ENCODE measurements around the gene TBL2. TPM values are rescaled to one million over a fixed set of nuclear protein-coding genes. Genes with fewer than 3 reads are reported as not detected.

TBL2 gene
- total and polyA plus RNA-seq, 2 experiments from 2014 or later: 6.9 to 27.8 TPM

DNA sequence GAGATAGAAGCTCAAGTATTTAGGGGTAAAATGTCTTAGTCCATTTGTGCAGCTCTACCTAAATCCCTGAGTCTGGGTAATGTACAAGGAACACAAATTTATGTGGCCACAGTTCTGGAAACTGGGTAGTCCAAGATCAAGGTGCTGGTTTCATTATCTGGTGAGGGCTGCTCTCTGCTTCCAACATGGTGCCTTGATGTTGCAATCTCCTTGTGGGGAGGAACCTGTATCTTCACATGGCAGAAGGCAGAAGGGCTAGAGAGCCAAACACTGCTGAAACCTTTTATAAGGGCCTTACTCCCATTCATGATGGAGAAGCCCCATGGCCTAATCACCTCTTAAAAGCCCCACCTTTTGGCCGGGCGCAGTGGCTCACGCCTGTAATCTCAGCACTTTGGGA, 47.6 kb downstream of the TBL2 start (continued):
- TF ChIP-seq, protein P1, sequence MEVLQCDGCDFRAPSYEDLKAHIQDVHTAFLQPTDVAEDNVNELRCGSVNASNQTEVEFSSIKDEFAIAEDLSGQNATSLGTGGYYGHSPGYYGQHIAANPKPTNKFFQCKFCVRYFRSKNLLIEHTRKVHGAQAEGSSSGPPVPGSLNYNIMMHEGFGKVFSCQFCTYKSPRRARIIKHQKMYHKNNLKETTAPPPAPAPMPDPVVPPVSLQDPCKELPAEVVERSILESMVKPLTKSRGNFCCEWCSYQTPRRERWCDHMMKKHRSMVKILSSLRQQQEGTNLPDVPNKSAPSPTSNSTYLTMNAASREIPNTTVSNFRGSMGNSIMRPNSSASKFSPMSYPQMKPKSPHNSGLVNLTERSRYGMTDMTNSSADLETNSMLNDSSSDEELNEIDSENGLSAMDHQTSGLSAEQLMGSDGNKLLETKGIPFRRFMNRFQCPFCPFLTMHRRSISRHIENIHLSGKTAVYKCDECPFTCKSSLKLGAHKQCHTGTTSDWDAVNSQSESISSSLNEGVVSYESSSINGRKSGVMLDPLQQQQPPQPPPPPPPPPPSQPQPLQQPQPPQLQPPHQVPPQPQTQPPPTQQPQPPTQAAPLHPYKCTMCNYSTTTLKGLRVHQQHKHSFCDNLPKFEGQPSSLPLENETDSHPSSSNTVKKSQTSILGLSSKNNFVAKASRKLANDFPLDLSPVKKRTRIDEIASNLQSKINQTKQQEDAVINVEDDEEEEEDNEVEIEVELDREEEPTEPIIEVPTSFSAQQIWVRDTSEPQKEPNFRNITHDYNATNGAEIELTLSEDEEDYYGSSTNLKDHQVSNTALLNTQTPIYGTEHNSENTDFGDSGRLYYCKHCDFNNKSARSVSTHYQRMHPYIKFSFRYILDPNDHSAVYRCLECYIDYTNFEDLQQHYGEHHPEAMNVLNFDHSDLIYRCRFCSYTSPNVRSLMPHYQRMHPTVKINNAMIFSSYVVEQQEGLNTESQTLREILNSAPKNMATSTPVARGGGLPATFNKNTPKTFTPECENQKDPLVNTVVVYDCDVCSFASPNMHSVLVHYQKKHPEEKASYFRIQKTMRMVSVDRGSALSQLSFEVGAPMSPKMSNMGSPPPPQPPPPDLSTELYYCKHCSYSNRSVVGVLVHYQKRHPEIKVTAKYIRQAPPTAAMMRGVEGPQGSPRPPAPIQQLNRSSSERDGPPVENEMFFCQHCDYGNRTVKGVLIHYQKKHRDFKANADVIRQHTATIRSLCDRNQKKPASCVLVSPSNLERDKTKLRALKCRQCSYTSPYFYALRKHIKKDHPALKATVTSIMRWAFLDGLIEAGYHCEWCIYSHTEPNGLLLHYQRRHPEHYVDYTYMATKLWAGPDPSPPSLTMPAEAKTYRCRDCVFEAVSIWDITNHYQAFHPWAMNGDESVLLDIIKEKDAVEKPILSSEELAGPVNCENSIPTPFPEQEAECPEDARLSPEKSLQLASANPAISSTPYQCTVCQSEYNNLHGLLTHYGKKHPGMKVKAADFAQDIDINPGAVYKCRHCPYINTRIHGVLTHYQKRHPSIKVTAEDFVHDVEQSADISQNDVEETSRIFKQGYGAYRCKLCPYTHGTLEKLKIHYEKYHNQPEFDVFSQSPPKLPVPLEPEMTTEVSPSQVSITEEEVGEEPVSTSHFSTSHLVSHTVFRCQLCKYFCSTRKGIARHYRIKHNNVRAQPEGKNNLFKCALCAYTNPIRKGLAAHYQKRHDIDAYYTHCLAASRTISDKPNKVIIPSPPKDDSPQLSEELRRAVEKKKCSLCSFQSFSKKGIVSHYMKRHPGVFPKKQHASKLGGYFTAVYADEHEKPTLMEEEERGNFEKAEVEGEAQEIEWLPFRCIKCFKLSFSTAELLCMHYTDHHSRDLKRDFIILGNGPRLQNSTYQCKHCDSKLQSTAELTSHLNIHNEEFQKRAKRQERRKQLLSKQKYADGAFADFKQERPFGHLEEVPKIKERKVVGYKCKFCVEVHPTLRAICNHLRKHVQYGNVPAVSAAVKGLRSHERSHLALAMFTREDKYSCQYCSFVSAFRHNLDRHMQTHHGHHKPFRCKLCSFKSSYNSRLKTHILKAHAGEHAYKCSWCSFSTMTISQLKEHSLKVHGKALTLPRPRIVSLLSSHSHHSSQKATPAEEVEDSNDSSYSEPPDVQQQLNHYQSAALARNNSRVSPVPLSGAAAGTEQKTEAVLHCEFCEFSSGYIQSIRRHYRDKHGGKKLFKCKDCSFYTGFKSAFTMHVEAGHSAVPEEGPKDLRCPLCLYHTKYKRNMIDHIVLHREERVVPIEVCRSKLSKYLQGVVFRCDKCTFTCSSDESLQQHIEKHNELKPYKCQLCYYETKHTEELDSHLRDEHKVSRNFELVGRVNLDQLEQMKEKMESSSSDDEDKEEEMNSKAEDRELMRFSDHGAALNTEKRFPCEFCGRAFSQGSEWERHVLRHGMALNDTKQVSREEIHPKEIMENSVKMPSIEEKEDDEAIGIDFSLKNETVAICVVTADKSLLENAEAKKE (CRISPR knock-in tag; IDR thresholded peaks at IDR 0.05): no peak
- no peak for TF ChIP-seq CTCF (conservative IDR thresholded peaks at IDR 0.05; ENCODE audit: low read depth in 2 of 2)
- TF ChIP-seq POLR2AphosphoS5 (IDR thresholded peaks at IDR 0.05; ENCODE audit: low read depth): no peak
- TF ChIP-seq STAT1 (IDR thresholded peaks at IDR 0.05; ENCODE audit: unreplicated experiment): no peak
- no peak for TF ChIP-seq NANOG (IDR thresholded peaks at IDR 0.05; ENCODE audit: borderline replicate concordance)
- TF ChIP-seq ETS1 (IDR thresholded peaks at IDR 0.05): no peak
- TF ChIP-seq ZNF331 (CRISPR knock-in tag; IDR thresholded peaks at IDR 0.05; ENCODE audit: low read depth): no peak
